Sigmoid colon (tissue), 7 donors: ENCODE measurements around the gene FOXP1. TPM values are rescaled to one million over a fixed set of nuclear protein-coding genes. Genes with fewer than 3 reads are reported as not detected.

Experiments
- DNase-seq: peaks from one replicate; pipeline ENCODE4 v3.0.0-alpha.2; 2019
- H3K27ac ChIP-seq, 4 donors: fragments of 200-600 bp; sonication (generic); one replicate each; pipeline ENCODE4 v1.5.1; 2016 to 2019; ENCODE audit warnings: mild to moderate bottlenecking in 1 of 4
- H3K27me3 ChIP-seq, 3 donors: fragments of 200-600 bp; sonication (generic); one replicate each; pipeline ENCODE4 v1.5.1; 2019; ENCODE audit warnings: mild to moderate bottlenecking in 1 of 3
- H3K36me3 ChIP-seq, 4 donors: fragments of 200-600 bp; sonication (generic); one replicate each; pipeline ENCODE4 v1.5.1; 2016 to 2019
- H3K4me1 ChIP-seq, 4 donors: fragments of 200-600 bp; sonication (generic); one replicate each; pipeline ENCODE4 v1.5.1; 2017 to 2019
- H3K4me3 ChIP-seq, 4 donors: fragments of 200-600 bp; sonication (generic); one replicate each; pipeline ENCODE4 v1.5.1; 2017 to 2019; ENCODE audit warnings: mild to moderate bottlenecking in 2 of 4, moderate library complexity in 1 of 4
- H3K9me3 ChIP-seq, 4 donors: fragments of 200-600 bp in 3 of 4; sonication (generic) in 3 of 4; one replicate each; pipeline versions ENCODE4 v1.5.1 to v1.6.1; 2013 to 2019
- EP300 ChIP-seq, 4 donors: sonication (generic); formaldehyde crosslinking; IDR thresholded peaks; one replicate each; pipeline ENCODE4 v1.6.1; 2017; ENCODE audit warnings: antibody characterized with exemption in 4 of 4
- POLR2A ChIP-seq, 2 donors: fragments of 450-650 bp; IDR thresholded peaks; one replicate each; pipeline ENCODE4 v1.6.1; 2016; ENCODE audit warnings: antibody characterized with exemption in 2 of 2, mild to moderate bottlenecking in 2 of 2, moderate library complexity in 2 of 2
- POLR2AphosphoS5 ChIP-seq, 4 donors: sonication (generic); formaldehyde crosslinking; IDR thresholded peaks; one replicate each; pipeline ENCODE4 v1.6.1; 2017; ENCODE audit warnings: antibody characterized with exemption in 4 of 4
- WGBS, 2 donors: extraction: QIAGEN DNeasy Blood & Tissue Kit; methylation state at CpG; one replicate each; pipeline ENCODE4 v1.1.7; 2013; 5-methylcytosine and 5-hydroxymethylcytosine counted together
- intact Hi-C: fragments of 100-400 bp; cut with DNase I; formaldehyde crosslinking; loops from one replicate; pipeline ENCODE4 v1.15.1; 2023
- polyA plus RNA-seq, 3 donors: library from polyadenylated mRNA; stranded (reverse); fragments of 200-250 nt; gene quantifications; one replicate each; pipeline ENCODE4 v1.2.3, GENCODE V29; 2013
- total RNA-seq, 4 donors: library from RNA; depleted of rRNA; stranded (reverse); fragments of >200 nt; gene quantifications; one replicate each; pipeline ENCODE4 v1.1.0, GENCODE V29; 2016
- TF ChIP-seq, protein P1 (sequence below), 4 experiments: fragments of 450-650 bp in 3 of 4; fragments of 200-600 bp in 1 of 4; IDR thresholded peaks; one replicate each; pipeline ENCODE4 v1.5.1; 2016 to 2019; ENCODE audit warnings: antibody characterized with exemption in 4 of 4, mild to moderate bottlenecking in 3 of 4, moderate library complexity in 2 of 4
- donor health status: healthy with polysubstance abuse.
- donor health status: Bipolar disorder and iron deficiency.
- donor health status: healthy.

The FOXP1 gene
- total and polyA plus RNA-seq, 7 donors, result 13.8 to 232 (median 139) TPM

- 94 to 96% methylated on average over 5 of the region's 5 CpGs for WGBS, 2 donors
- H3K4me1 ChIP-seq, result peaks cover 0 to 24% (median 12%) of the 10 kb centered on the region in 4 donors
Observed at GRCh38 chr3:71268462-71268999, 315.0 kb downstream of the FOXP1 start.

DNA sequence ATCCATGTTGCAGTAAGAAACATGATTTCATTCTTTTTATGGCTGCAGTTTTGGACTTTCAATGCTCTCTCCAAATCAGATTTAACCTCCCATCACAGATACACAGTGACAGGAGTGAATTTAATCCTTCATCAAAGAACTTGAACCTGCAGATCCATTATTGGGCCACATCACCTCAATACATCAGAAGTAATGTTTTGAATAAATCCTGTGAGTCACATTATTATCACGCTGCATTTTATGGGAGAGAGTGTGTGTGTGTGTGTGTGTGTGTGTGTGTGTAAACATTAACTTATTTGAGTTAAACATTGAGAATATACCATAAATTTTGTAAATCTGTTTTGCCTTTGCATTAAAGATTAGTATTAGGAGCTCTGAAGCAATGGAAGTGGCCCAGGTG lies 316.7 kb downstream of the FOXP1 start:
- H3K27ac ChIP-seq, result no peak overlapping the region
- H3K27me3 ChIP-seq, result no peaks in the 10 kb centered on the region
- DNase-seq, result no peak
- TF ChIP-seq POLR2A (IDR thresholded peaks at IDR 0.05) (no peak), POLR2AphosphoS5 (IDR thresholded peaks at IDR 0.05) (no peak), EP300 (IDR thresholded peaks at IDR 0.05) (no peak)
- TF ChIP-seq, protein P1, sequence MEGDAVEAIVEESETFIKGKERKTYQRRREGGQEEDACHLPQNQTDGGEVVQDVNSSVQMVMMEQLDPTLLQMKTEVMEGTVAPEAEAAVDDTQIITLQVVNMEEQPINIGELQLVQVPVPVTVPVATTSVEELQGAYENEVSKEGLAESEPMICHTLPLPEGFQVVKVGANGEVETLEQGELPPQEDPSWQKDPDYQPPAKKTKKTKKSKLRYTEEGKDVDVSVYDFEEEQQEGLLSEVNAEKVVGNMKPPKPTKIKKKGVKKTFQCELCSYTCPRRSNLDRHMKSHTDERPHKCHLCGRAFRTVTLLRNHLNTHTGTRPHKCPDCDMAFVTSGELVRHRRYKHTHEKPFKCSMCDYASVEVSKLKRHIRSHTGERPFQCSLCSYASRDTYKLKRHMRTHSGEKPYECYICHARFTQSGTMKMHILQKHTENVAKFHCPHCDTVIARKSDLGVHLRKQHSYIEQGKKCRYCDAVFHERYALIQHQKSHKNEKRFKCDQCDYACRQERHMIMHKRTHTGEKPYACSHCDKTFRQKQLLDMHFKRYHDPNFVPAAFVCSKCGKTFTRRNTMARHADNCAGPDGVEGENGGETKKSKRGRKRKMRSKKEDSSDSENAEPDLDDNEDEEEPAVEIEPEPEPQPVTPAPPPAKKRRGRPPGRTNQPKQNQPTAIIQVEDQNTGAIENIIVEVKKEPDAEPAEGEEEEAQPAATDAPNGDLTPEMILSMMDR (IDR thresholded peaks at IDR 0.05), result no peak
- no peak overlapping the region for H3K4me3 ChIP-seq
- no peaks in the 10 kb centered on the region for H3K9me3 ChIP-seq
- peaks cover 0 to 33% (median 15%) of the 10 kb centered on the region in 4 donors for H3K4me1 ChIP-seq
- WGBS, 2 donors, result 7 to 73% methylated on average over 1 of the region's 1 CpG
- intact Hi-C loops, result no loop called here
- no peaks in the 10 kb centered on the region for H3K36me3 ChIP-seq

More at GRCh38 chr3:71268462-71268999, 315.0 kb downstream of the FOXP1 start:
- Histone ChIP-seq H3K27ac (no peak overlapping the region), H3K4me3 (no peak overlapping the region), H3K27me3 (no peaks in the 10 kb centered on the region), H3K36me3 (no peaks in the 10 kb centered on the region), H3K9me3 (no peaks in the 10 kb centered on the region)
- DNase-seq, result no peak
- intact Hi-C loops, result no loop called here
- TF ChIP-seq, protein P1 (IDR thresholded peaks at IDR 0.05), result no peak
- TF ChIP-seq EP300 (IDR thresholded peaks at IDR 0.05) (no peak), POLR2A (IDR thresholded peaks at IDR 0.05) (no peak), POLR2AphosphoS5 (IDR thresholded peaks at IDR 0.05) (no peak)

DNA sequence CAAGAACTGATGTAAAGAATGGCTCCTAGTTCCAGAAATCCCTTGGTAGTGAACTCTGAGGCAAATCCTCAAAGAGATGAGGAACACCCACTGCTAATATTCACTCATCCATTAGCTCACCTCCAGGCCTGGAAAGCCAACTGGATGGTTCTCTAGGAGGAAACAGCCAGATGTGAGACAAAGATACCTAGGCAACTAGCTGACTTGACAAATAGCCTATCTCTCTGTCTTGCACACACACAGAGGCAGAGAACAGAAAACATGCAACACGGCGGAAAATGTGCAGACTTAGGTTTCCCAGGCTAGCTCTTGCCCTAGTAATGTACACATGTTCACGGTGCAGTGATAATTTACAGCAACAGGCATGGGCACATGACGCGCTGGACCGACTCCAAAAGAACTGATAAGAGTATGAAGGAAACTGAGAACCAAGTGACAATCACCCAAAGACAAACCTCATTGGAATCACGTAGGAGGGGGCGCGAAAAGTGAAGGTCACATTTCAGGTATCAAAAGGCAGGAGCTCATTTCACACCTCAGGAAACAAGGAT lies 318.1 kb downstream of the FOXP1 start:
- no peaks in the 10 kb centered on the region for H3K36me3 ChIP-seq
- TF ChIP-seq POLR2AphosphoS5 (IDR thresholded peaks at IDR 0.05) (no peak), POLR2A (IDR thresholded peaks at IDR 0.05) (no peak), EP300 (IDR thresholded peaks at IDR 0.05) (no peak)
- TF ChIP-seq, protein P1 (IDR thresholded peaks at IDR 0.05), result no peak
- intact Hi-C loops, result no loop called here
- no peaks in the 10 kb centered on the region for H3K9me3 ChIP-seq
- H3K4me3 ChIP-seq, result no peak overlapping the region
- peaks cover 0 to 21% (median 14%) of the 10 kb centered on the region in 4 donors for H3K4me1 ChIP-seq
- no peak for DNase-seq
- H3K27ac ChIP-seq, result no peak overlapping the region
- H3K27me3 ChIP-seq, result no peaks in the 10 kb centered on the region
- 73 to 86% methylated on average over 9 of the region's 9 CpGs for WGBS, 2 donors

DNA sequence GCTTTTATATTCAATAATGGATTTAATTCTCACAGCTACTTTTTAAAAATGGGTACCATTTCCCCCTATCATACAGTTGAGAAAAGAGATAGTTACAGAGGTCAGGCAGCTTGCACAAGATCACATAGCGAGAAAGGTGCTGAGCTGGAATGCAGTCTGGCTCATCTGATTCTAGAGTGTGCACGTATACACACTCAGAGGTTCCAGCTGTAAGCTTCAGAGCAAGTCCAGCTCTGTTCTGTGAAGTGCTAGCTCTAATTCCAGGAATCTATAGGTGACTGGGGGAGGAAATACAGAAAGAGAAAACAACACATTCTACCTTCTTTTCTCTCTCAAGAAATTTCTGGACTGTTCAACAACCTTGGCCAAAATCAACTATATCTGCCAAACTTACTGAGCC lies 318.7 kb downstream of the FOXP1 start:
- intact Hi-C loops, result no loop called here
- Histone ChIP-seq H3K4me3 (no peak overlapping the region), H3K27ac (no peak overlapping the region), H3K9me3 (no peaks in the 10 kb centered on the region), H3K36me3 (no peaks in the 10 kb centered on the region), H3K4me1 (peaks cover 0 to 15% (median 10%) of the 10 kb centered on the region in 4 donors), H3K27me3 (no peaks in the 10 kb centered on the region)
- DNase-seq, result no peak
- WGBS, 2 donors, result 87 to 94% methylated on average over 2 of the region's 2 CpGs
- TF ChIP-seq EP300 (IDR thresholded peaks at IDR 0.05), result no peak
- no peak for TF ChIP-seq POLR2AphosphoS5 (IDR thresholded peaks at IDR 0.05)
- TF ChIP-seq POLR2A (IDR thresholded peaks at IDR 0.05), result no peak
- TF ChIP-seq, protein P1 (IDR thresholded peaks at IDR 0.05), result no peak
